Ovary (tissue), 3 donors: ENCODE data around the gene TRAK2.
"Not testable (repeated sequence)": the region's sequence is repeated elsewhere in the genome, so short reads cannot be mapped to it uniquely, and the experiment has no call there.

Source experiments
- EP300 ChIP-seq: sonication (generic); formaldehyde crosslinking; IDR thresholded peaks from one replicate; pipeline ENCODE4 v1.6.1; 2017; ENCODE audit warnings: antibody characterized with exemption
- TF ChIP-seq, protein P1 (sequence below), 3 donors: fragments of 450-650 bp in 2 of 3; fragments of 200-600 bp in 1 of 3; IDR thresholded peaks; one replicate each; pipeline versions ENCODE4 v1.5.1 to v1.8.0; 2016 to 2022; ENCODE audit warnings: antibody characterized with exemption in 3 of 3, mild to moderate bottlenecking in 1 of 3
- donor health status: DM: no; HTN: no; CAD: no.

- TF ChIP-seq, protein P1, sequence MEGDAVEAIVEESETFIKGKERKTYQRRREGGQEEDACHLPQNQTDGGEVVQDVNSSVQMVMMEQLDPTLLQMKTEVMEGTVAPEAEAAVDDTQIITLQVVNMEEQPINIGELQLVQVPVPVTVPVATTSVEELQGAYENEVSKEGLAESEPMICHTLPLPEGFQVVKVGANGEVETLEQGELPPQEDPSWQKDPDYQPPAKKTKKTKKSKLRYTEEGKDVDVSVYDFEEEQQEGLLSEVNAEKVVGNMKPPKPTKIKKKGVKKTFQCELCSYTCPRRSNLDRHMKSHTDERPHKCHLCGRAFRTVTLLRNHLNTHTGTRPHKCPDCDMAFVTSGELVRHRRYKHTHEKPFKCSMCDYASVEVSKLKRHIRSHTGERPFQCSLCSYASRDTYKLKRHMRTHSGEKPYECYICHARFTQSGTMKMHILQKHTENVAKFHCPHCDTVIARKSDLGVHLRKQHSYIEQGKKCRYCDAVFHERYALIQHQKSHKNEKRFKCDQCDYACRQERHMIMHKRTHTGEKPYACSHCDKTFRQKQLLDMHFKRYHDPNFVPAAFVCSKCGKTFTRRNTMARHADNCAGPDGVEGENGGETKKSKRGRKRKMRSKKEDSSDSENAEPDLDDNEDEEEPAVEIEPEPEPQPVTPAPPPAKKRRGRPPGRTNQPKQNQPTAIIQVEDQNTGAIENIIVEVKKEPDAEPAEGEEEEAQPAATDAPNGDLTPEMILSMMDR (IDR thresholded peaks at IDR 0.05) = not testable (repeated sequence)
- not testable (repeated sequence) for TF ChIP-seq EP300
Measured at GRCh38 chr2:201369318-201369717, 81.9 kb downstream of the TRAK2 start.
